GM23338 (cell line): Measurements from ENCODE around the gene MSRB1.

ENCODE experiments used
- CREB1 ChIP-seq: fragments of 250-450 bp; sonication (Bioruptor Pico); IDR thresholded peaks from 2 replicates; pipeline ENCODE4 v1.5.0; 2020; ENCODE audit warnings: low read depth, mild to moderate bottlenecking, moderate library complexity
- CTCF ChIP-seq, 2 experiments: fragments of 200-600 bp in 1 of 2; sonication (generic) in 1 of 2; conservative IDR thresholded peaks; 2 replicates each; pipeline versions ENCODE4 v1.5.1 to v1.6.1; 2016 to 2017; ENCODE audit warnings: antibody characterized with exemption in 2 of 2, low read depth in 2 of 2, mild to moderate bottlenecking in 2 of 2, moderate library complexity in 1 of 2
- ETS1 ChIP-seq: IDR thresholded peaks from 2 replicates; pipeline ENCODE4 v1.6.1; 2016; ENCODE audit warnings: antibody characterized with exemption
- EZH2 ChIP-seq: fragments of 200-600 bp; sonication (generic); IDR thresholded peaks from one replicate; pipeline ENCODE4 v1.8.0; 2017; ENCODE audit warnings: antibody characterized with exemption, mild to moderate bottlenecking, low read depth; ENCODE audit not compliant: unreplicated experiment
- EZH2phosphoT487 ChIP-seq: fragments of 200-600 bp; sonication (generic); IDR thresholded peaks from one replicate; pipeline ENCODE4 v1.8.1; 2018; ENCODE audit warnings: antibody characterized with exemption; ENCODE audit not compliant: unreplicated experiment
- JUNB ChIP-seq: IDR thresholded peaks from one replicate; pipeline ENCODE4 v1.6.1; 2016; ENCODE audit warnings: antibody characterized with exemption; ENCODE audit not compliant: unreplicated experiment
- NANOG ChIP-seq: IDR thresholded peaks from 2 replicates; pipeline ENCODE4 v1.6.1; 2016; ENCODE audit warnings: antibody characterized with exemption, borderline replicate concordance
- POLR2AphosphoS5 ChIP-seq: IDR thresholded peaks from 2 replicates; pipeline ENCODE4 v1.6.1; 2016; ENCODE audit warnings: antibody characterized with exemption, low read depth
- STAT1 ChIP-seq: IDR thresholded peaks from one replicate; pipeline ENCODE4 v1.6.1; 2016; ENCODE audit warnings: antibody characterized with exemption; ENCODE audit not compliant: unreplicated experiment
- ZNF114 ChIP-seq: fragments of 250-450 bp; sonication (Bioruptor Pico); IDR thresholded peaks from 2 replicates; pipeline ENCODE4 v1.5.0; 2020; ENCODE audit warnings: mild to moderate bottlenecking, moderate library complexity
- ZNF331 ChIP-seq: fragments of 250-450 bp; sonication (Bioruptor Pico); IDR thresholded peaks from 2 replicates; pipeline ENCODE4 v1.5.0; 2020; ENCODE audit warnings: low read depth, mild to moderate bottlenecking, moderate library complexity
- TF ChIP-seq, protein P1 (sequence below): IDR thresholded peaks from one replicate; pipeline ENCODE4 v1.6.1; 2018; ENCODE audit warnings: antibody characterized with exemption; ENCODE audit not compliant: unreplicated experiment

GRCh38 chr16:1945559-1946391 lies 2.8 kb upstream of the MSRB1 start:
- no peak for TF ChIP-seq CTCF (conservative IDR thresholded peaks at IDR 0.05; ENCODE audit: low read depth in 2 of 2)
- TF ChIP-seq ETS1, result no peak
- TF ChIP-seq POLR2AphosphoS5, result no peak
- no peak for TF ChIP-seq EZH2
- no peak for TF ChIP-seq ZNF114 (CRISPR knock-in tag)
- TF ChIP-seq, protein P1, sequence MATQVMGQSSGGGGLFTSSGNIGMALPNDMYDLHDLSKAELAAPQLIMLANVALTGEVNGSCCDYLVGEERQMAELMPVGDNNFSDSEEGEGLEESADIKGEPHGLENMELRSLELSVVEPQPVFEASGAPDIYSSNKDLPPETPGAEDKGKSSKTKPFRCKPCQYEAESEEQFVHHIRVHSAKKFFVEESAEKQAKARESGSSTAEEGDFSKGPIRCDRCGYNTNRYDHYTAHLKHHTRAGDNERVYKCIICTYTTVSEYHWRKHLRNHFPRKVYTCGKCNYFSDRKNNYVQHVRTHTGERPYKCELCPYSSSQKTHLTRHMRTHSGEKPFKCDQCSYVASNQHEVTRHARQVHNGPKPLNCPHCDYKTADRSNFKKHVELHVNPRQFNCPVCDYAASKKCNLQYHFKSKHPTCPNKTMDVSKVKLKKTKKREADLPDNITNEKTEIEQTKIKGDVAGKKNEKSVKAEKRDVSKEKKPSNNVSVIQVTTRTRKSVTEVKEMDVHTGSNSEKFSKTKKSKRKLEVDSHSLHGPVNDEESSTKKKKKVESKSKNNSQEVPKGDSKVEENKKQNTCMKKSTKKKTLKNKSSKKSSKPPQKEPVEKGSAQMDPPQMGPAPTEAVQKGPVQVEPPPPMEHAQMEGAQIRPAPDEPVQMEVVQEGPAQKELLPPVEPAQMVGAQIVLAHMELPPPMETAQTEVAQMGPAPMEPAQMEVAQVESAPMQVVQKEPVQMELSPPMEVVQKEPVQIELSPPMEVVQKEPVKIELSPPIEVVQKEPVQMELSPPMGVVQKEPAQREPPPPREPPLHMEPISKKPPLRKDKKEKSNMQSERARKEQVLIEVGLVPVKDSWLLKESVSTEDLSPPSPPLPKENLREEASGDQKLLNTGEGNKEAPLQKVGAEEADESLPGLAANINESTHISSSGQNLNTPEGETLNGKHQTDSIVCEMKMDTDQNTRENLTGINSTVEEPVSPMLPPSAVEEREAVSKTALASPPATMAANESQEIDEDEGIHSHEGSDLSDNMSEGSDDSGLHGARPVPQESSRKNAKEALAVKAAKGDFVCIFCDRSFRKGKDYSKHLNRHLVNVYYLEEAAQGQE, result no peak
- TF ChIP-seq STAT1, result no peak
- no peak for TF ChIP-seq EZH2phosphoT487
- no peak for TF ChIP-seq ZNF331 (CRISPR knock-in tag)
- TF ChIP-seq CREB1, result no peak
- no peak for TF ChIP-seq JUNB
- TF ChIP-seq NANOG, result no peak
